Measurements from ENCODE around the gene TSHZ2.
"Not testable (repeated sequence)": the region's sequence is repeated elsewhere in the genome, so short reads cannot be mapped to it uniquely, and the experiment has no call there.

Gene TSHZ2

GRCh38 chr20:53352727-53353440 lies 380.7 kb downstream of the TSHZ2 start:
- DNase-seq (ENCODE audit: low spot score in 2 of 2), result no peak
- no peak overlapping the region for H3K4me3 Mint-ChIP-seq
- H3K36me3 Mint-ChIP-seq, result no peaks in the 10 kb centered on the region
- H3K27ac Mint-ChIP-seq, result no peak overlapping the region
- H3K4me1 Mint-ChIP-seq, result no peaks in the 10 kb centered on the region
- H3K9me3 Mint-ChIP-seq, result peaks cover 8% of the 10 kb centered on the region
- no peak for ATAC-seq

DNA sequence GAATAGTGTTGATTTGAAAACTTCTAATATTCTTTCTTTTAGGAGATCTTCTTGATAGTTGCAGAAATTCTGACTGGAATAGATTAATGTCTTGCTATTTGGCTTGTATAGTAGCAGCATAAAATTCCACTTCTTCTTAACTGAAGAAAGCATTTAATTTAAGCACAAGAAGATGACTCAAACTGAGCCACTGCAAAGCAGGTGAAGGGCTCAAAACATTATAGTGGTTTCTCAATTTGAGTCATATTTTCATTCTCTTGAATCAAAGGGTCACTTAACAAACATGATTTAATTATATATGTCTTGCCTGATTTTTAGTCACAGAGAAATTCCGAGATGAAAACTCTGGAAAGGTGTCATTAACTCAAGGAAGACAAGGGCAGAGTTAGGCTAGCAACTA lies 382.2 kb downstream of the TSHZ2 start:
- no peak for DNase-seq (ENCODE audit: low spot score in 2 of 2)
- Mint-ChIP-seq H3K36me3 (no peaks in the 10 kb centered on the region), H3K4me3 (no peak overlapping the region), H3K4me1 (no peaks in the 10 kb centered on the region), H3K9me3 (peaks cover 8% of the 10 kb centered on the region), H3K27ac (no peak overlapping the region)
- no peak for ATAC-seq

GRCh38 chr20:53355790-53356189 lies 383.6 kb downstream of the TSHZ2 start:
- no peak overlapping the region for H3K4me3 Mint-ChIP-seq
- H3K4me1 Mint-ChIP-seq, result no peaks in the 10 kb centered on the region
- no peak for ATAC-seq
- peaks cover 8% of the 10 kb centered on the region for H3K9me3 Mint-ChIP-seq
- DNase-seq (ENCODE audit: low spot score in 2 of 2), result no peak
- H3K36me3 Mint-ChIP-seq, result no peaks in the 10 kb centered on the region
- no peak overlapping the region for H3K27ac Mint-ChIP-seq

- peaks cover 8% of the 10 kb centered on the region for H3K9me3 Mint-ChIP-seq
- no peak overlapping the region for H3K27ac Mint-ChIP-seq
Measured at GRCh38 chr20:53359425-53359824, 387.3 kb downstream of the TSHZ2 start.

DNA sequence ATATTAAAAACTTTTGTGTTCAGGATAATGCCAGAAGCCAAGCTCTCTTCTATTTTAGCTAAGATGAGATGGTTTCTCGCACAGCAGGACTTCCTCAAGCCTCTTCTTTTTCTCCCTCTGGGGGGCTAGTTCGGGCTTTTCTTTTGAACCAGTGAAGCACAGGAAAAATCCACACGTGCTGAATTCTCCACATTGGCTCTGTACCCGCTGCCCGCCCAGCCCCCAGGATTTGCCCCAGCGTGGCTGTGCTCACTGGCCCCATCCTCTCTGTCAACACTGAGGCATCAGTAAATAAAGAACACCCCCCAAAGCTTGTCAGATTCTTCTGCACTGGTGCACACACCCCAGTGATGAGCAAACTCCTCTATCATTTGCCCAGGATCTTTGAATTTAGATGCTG lies 388.7 kb downstream of the TSHZ2 start:
- ATAC-seq, result no peak
- peaks cover under 1% of the 10 kb centered on the region for H3K9me3 Mint-ChIP-seq
- H3K27ac Mint-ChIP-seq, result no peak overlapping the region
- no peak for DNase-seq (ENCODE audit: low spot score in 2 of 2)
- H3K4me1 Mint-ChIP-seq, result no peaks in the 10 kb centered on the region
- H3K36me3 Mint-ChIP-seq, result no peaks in the 10 kb centered on the region
- no peak overlapping the region for H3K4me3 Mint-ChIP-seq

More at GRCh38 chr20:53359425-53359824, 387.3 kb downstream of the TSHZ2 start:
- no peaks in the 10 kb centered on the region for H3K4me1 Mint-ChIP-seq
- ATAC-seq (no peak), DNase-seq (ENCODE audit: low spot score in 2 of 2) (no peak)
- H3K4me3 Mint-ChIP-seq, result no peak overlapping the region
- no peaks in the 10 kb centered on the region for H3K36me3 Mint-ChIP-seq

DNA sequence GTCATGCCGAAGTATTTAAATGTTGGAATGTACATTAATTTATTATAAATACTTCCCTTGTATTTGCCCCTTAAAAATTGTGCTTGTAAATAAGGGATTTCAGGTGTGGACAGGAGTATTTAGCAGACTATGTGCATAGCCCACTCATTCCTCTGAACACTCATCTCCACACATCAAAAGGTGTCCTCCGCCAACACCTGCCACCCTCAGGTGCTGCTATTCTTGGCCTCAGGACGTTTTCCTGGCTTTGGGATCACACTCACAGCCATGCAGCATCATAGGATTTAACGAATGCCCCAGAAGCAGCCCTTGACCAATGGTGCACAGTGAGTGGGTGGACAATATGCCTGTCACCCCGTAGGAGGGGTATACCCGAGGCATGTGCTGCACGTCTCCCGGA lies 390.6 kb downstream of the TSHZ2 start:
- no peaks in the 10 kb centered on the region for H3K4me1 Mint-ChIP-seq
- DNase-seq (ENCODE audit: low spot score in 2 of 2) (no peak), ATAC-seq (no peak)
- H3K4me3 Mint-ChIP-seq, result no peak overlapping the region
- no peaks in the 10 kb centered on the region for H3K9me3 Mint-ChIP-seq
- H3K27ac Mint-ChIP-seq, result no peak overlapping the region
- H3K36me3 Mint-ChIP-seq, result no peaks in the 10 kb centered on the region

DNA sequence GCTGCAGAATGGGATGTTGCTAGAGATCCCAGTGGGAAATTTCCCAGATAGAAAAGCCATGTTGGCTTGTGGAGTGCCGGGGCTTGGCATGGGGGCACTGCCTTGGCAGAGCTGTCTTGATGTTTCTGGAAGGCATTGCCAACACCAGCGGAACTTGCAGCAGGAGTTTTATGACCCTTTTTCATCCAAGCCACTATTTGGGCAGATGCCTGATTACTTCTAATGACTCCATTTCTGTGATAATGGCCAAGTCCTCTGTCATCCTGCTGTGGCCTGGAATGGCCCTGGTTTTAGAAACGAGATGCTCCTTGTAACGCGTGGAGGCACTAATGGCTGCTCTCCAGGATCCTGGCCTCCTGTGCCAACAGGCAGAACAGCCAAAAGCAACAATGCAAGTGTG lies 392.5 kb downstream of the TSHZ2 start:
- no peak for ATAC-seq
- no peaks in the 10 kb centered on the region for H3K4me1 Mint-ChIP-seq
- no peak for DNase-seq (ENCODE audit: low spot score in 2 of 2)
- no peaks in the 10 kb centered on the region for H3K36me3 Mint-ChIP-seq
- no peak overlapping the region for H3K4me3 Mint-ChIP-seq
- no peaks in the 10 kb centered on the region for H3K9me3 Mint-ChIP-seq
- H3K27ac Mint-ChIP-seq, result no peak overlapping the region

DNA sequence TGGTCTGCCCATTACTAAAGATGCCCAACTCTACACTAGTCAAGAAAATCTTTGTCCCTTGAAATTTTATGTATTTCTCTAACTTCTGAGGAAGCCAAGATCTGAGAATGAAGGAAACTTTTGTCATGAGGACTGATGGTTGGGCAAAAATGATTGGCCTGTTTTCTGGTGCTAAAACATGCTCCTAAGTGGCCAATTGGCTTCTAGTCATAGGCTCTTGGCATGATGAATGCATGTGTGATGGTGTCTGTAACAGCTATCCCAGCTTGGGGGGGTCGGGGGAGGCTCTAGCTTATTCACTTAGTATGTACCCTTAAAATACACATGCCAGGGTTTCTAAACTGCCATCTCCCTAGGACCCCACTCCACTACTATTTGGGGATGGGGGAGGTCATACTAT lies 392.9 kb downstream of the TSHZ2 start:
- no peak overlapping the region for H3K27ac Mint-ChIP-seq
- no peak for DNase-seq (ENCODE audit: low spot score in 2 of 2)

DNA sequence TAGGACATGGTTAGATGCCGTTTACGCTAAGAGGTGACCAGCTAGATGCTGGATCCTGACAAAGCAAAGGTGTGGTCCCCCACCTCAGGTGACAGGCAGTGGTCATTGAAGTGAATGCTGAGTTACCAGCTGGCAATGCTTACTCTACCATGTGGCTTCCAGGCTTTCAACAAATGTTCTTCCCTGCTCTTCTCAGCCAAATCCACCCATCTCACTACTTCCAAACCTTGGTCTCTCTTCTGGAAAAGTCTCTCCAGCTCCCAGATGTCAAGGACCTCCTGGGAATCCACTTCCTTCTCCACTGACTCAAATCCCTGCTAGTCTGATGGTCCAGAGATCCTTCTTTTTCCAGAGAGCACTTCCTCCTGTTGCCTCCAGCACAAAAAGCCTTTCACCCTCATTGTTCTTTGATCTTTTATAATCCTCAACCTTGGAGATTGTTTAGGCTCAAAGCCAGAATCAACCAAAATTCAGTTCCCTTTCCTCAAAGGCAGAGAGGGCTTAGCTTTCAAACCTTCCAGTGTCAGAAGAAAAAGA lies 393.4 kb downstream of the TSHZ2 start:
- no peak for DNase-seq (ENCODE audit: low spot score in 2 of 2)
- Mint-ChIP-seq H3K4me3 (no peak overlapping the region), H3K9me3 (no peaks in the 10 kb centered on the region), H3K4me1 (no peaks in the 10 kb centered on the region), H3K36me3 (no peaks in the 10 kb centered on the region), H3K27ac (no peak overlapping the region)
- ATAC-seq, result no peak

More for the DNA sequence above, 392.9 kb downstream of the TSHZ2 start:
- Mint-ChIP-seq H3K4me3 (no peak overlapping the region), H3K36me3 (no peaks in the 10 kb centered on the region), H3K4me1 (no peaks in the 10 kb centered on the region), H3K9me3 (no peaks in the 10 kb centered on the region)
- no peak for ATAC-seq

GRCh38 chr20:53366928-53367327 lies 394.8 kb downstream of the TSHZ2 start:
- not testable (repeated sequence) for ATAC-seq; H3K36me3 Mint-ChIP-seq; H3K4me1 Mint-ChIP-seq; H3K9me3 Mint-ChIP-seq; H3K27ac Mint-ChIP-seq; DNase-seq (ENCODE audit: low spot score in 2 of 2); H3K4me3 Mint-ChIP-seq

DNA sequence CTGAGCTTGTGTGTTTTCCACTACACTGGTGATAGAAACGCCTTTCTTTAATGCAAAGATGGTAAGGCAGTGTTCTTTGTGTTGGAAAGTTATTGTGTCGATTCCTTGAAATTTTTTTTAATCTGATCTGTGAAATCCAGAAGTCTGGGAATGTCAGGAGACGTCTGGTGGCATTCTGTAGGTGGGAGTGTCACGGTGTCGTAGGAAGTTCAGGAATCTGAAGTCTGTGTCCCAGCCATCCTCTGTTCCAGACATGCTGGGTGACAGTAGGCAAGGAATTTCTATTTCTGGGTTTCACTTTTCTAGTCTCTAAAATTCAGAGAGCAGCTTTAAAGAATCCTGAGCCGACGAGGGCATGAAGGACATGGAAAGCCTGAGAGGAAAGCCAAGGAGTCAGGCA lies 397.7 kb downstream of the TSHZ2 start:
- Mint-ChIP-seq H3K27ac (no peak overlapping the region), H3K36me3 (no peaks in the 10 kb centered on the region), H3K4me1 (no peaks in the 10 kb centered on the region), H3K4me3 (no peak overlapping the region), H3K9me3 (no peaks in the 10 kb centered on the region)
- no peak for DNase-seq (ENCODE audit: low spot score in 2 of 2)
- no peak for ATAC-seq

GRCh38 chr20:53370345-53370961 lies 398.3 kb downstream of the TSHZ2 start:
- no peaks in the 10 kb centered on the region for H3K9me3 Mint-ChIP-seq
- H3K4me1 Mint-ChIP-seq, result no peaks in the 10 kb centered on the region
- no peak overlapping the region for H3K4me3 Mint-ChIP-seq
- no peak overlapping the region for H3K27ac Mint-ChIP-seq
- no peak for ATAC-seq
- DNase-seq (ENCODE audit: low spot score in 2 of 2), result no peak
- no peaks in the 10 kb centered on the region for H3K36me3 Mint-ChIP-seq

GRCh38 chr20:53371216-53371615 lies 399.1 kb downstream of the TSHZ2 start:
- H3K4me3 Mint-ChIP-seq, result no peak overlapping the region
- H3K4me1 Mint-ChIP-seq, result no peaks in the 10 kb centered on the region
- no peak overlapping the region for H3K27ac Mint-ChIP-seq
- no peaks in the 10 kb centered on the region for H3K9me3 Mint-ChIP-seq
- DNase-seq (ENCODE audit: low spot score in 2 of 2) (no peak), ATAC-seq (no peak)
- no peaks in the 10 kb centered on the region for H3K36me3 Mint-ChIP-seq

DNA sequence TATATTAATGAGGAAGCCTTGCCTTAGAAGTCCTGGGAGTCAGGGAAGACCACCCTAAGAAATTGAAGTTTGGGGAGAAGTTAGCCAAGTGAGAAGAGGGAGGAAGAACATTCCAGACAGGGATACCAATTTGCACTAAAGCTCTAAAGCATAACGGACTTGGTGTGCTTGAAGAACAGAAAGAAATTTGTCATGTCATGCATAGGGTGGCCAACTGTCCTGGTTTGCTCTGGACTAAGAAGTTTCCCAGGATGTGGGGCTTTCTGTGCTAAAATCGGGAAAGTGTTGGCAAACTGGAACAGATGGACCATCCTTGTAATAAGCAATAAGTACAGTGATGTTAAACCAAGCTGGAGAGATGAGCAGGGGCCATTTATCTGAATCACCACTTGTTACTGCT lies 403.9 kb downstream of the TSHZ2 start:
- DNase-seq (ENCODE audit: low spot score in 2 of 2) (no peak), ATAC-seq (no peak)
- H3K27ac Mint-ChIP-seq, result no peak overlapping the region
- no peak overlapping the region for H3K4me3 Mint-ChIP-seq
- H3K9me3 Mint-ChIP-seq, result no peaks in the 10 kb centered on the region
- H3K4me1 Mint-ChIP-seq, result no peaks in the 10 kb centered on the region
- H3K36me3 Mint-ChIP-seq, result no peaks in the 10 kb centered on the region

DNA sequence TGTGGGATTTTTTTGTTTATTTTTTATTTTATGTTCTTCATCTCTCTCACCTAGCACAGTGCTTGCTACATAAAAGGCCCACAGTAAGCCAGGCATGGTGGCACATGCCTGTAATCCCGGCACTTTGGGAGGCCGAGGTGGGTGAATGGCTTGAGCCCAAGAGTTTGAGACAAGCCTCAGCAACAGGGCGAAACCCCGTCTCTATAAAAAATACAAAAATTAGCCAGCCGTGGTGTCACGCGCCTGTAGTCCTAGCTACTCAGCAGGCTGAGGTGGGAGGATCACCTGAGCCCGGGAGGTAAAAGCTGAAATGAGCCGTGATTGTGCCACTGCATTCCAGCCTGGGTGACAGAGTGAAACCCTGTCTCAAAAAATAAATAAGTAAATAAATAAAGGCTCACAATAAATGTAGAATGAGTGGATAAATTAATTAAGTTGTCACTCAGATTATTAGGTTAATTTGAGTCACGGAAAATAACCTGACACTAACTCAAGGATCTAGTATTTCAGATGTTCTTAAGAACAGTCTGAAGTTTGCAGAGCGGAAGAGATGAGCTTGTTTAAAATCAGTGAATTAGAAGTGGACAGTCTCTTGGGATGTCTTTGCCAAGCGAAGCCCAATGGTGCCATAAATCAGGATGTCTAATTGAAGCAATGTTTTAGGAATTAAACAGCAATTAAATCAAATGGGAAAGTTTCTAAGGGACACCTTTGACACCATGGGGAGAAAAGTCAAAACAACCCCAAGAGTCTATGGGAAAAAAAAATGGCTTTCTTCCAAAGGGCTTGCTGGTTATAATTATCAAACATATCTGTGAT lies 407.1 kb downstream of the TSHZ2 start:
- no peak for DNase-seq (ENCODE audit: low spot score in 2 of 2)
- no peak overlapping the region for H3K4me3 Mint-ChIP-seq
- no peaks in the 10 kb centered on the region for H3K4me1 Mint-ChIP-seq
- H3K27ac Mint-ChIP-seq, result no peak overlapping the region
- H3K36me3 Mint-ChIP-seq, result no peaks in the 10 kb centered on the region
- no peak for ATAC-seq
- H3K9me3 Mint-ChIP-seq, result no peaks in the 10 kb centered on the region

DNA sequence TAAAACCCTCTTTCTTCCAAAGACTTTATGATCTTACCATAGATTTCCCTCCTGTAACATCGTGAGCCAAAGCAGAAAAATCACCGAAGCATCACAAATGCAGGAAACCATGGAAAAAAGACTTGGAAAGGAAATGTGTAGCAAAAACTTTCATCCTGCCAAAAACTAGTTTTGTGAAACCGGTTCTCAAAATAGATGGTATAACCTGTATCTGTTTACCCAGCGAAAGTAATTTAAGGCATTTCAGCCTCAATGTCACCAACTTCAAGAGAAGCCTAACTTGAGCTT lies 407.6 kb downstream of the TSHZ2 start:
- Mint-ChIP-seq H3K36me3 (no peaks in the 10 kb centered on the region), H3K4me3 (no peak overlapping the region), H3K4me1 (no peaks in the 10 kb centered on the region), H3K9me3 (no peaks in the 10 kb centered on the region), H3K27ac (no peak overlapping the region)
- ATAC-seq (no peak), DNase-seq (ENCODE audit: low spot score in 2 of 2) (no peak)
